Measurements from ENCODE around the gene SCAP.

The SCAP gene

GRCh38 chr3:47406762-47407149 lies 69.0 kb downstream of the SCAP start:
- in situ Hi-C loops (cut with HindIII; ENCODE audit: low pct_ligation_motif_present, low sequenced_read_pairs) = no loop called here
- no peaks in the 10 kb centered on the region for H3K27me3 ChIP-seq (replicated peaks)
- H3K36me3 ChIP-seq (replicated peaks) = peaks cover 51% of the 10 kb centered on the region
- no peak overlapping the region for H3K4me3 ChIP-seq (ENCODE audit: low read depth, low read length)
- H3K27ac ChIP-seq = no peak overlapping the region
- DNase-seq = no peak
- no peak for TF ChIP-seq CTCF (IDR thresholded peaks at IDR 0.05; ENCODE audit: low read depth, low read length, missing control alignments)

DNA sequence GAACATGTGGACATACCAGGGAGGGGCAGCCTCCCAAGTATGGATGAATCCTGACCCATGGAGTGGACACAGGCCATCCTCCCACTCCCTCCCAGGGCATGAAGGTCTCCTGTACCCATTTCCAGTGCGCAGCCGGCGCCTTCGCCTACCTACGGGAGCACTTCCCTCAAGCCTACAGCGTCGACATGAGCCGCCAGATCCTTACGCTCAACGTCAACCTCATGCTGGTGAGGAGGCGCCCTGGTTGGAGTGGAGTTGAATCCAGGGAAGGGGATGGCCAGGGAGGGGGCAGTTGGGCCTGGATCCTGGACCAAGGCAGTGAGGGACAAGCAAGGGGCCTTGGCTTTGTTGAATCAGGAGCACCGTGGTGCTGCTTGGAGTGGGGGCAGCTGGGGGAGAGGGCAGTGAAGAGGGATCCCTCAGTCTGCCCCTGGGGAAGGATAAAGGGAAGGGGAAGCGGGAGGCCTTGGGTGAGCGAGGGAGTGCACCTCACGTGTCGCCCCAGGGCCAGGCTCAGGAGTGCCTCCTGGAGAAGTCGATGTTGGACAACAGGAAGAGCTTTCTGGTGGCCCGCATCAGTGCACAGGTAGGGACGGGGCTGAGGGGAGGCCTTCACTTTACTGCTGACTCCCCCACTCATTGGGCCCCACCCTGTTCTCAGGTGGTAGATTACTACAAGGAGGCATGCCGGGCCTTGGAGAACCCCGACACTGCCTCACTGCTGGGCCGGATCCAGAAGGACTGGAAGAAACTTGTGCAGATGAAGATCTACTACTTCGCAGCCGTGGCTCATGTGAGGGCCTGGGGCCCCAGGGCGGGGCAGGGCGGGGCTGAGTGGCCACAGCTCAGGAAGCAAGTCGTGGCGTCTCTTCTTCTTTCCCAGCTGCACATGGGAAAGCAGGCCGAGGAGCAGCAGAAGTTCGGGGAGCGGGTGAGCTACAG lies 69.7 kb downstream of the SCAP start:
- H3K27me3 ChIP-seq (replicated peaks) = no peaks in the 10 kb centered on the region
- peaks cover 44% of the 10 kb centered on the region for H3K36me3 ChIP-seq (replicated peaks)
- no peak overlapping the region for H3K27ac ChIP-seq
- TF ChIP-seq CTCF (IDR thresholded peaks at IDR 0.05; ENCODE audit: low read depth, low read length, missing control alignments) = no peak
- H3K4me3 ChIP-seq (ENCODE audit: low read depth, low read length) = no peak overlapping the region
- DNase-seq = no peak
- in situ Hi-C loops (cut with HindIII; ENCODE audit: low pct_ligation_motif_present, low sequenced_read_pairs) = no loop called here

GRCh38 chr3:47404955-47405790 lies 70.6 kb downstream of the SCAP start:
- TF ChIP-seq CTCF (IDR thresholded peaks at IDR 0.05; ENCODE audit: low read depth, low read length, missing control alignments) = no peak
- no peaks in the 10 kb centered on the region for H3K27me3 ChIP-seq (replicated peaks)
- no peak for DNase-seq
- in situ Hi-C loops (cut with HindIII; ENCODE audit: low pct_ligation_motif_present, low sequenced_read_pairs) = no loop called here
- no peak overlapping the region for H3K27ac ChIP-seq
- no peak overlapping the region for H3K4me3 ChIP-seq (ENCODE audit: low read depth, low read length)
- H3K36me3 ChIP-seq (replicated peaks) = peaks cover 41% of the 10 kb centered on the region

- Histone ChIP-seq H3K4me3 (ENCODE audit: low read depth, low read length) (no peak overlapping the region), H3K27me3 (replicated peaks) (no peaks in the 10 kb centered on the region), H3K36me3 (replicated peaks) (peaks cover 34% of the 10 kb centered on the region), H3K27ac (no peak overlapping the region)
- in situ Hi-C loops (cut with HindIII; ENCODE audit: low pct_ligation_motif_present, low sequenced_read_pairs) = no loop called here
- no peak for DNase-seq
- TF ChIP-seq CTCF (IDR thresholded peaks at IDR 0.05; ENCODE audit: low read depth, low read length, missing control alignments) = no peak
Measured at GRCh38 chr3:47404431-47404876, 71.3 kb downstream of the SCAP start.

DNA sequence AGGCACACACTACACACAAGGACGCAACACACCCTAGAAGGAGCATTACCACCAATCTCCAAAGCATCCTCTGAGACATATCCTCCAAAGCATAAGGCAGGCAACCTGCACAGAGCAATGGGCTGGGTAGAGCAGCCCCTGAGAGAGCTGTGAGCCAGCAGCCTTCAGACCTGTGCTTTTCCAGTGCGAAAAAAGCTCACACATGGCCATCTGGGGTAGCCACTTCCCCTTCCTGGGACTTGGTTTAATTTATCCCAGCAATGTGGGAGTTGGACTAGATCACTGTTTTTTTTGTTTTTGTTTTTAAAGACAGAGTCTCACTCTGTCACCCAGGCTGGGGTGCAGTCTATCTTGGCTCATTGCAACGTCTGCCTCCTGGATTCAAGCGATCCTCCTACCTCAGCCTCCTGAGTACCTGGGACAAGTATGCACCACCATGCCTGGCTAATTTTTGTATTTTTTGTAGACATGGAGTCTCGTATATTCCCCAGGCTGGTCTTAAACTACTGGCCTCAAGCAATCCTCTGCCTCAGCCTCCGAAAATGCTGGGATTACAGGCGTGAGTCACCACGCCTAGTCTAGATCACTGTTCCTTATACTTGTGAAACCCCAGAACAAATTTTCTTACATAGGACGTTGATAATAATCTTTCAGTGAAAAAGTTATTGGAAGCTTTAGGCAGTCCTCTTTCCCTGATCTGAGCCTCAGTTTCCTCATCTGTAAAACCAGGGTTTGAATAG lies 76.0 kb downstream of the SCAP start:
- H3K27ac ChIP-seq = no peak overlapping the region
- H3K27me3 ChIP-seq (replicated peaks) = no peaks in the 10 kb centered on the region
- peaks cover 16% of the 10 kb centered on the region for H3K36me3 ChIP-seq (replicated peaks)
- peak; percentile 14 for DNase-seq
- H3K4me3 ChIP-seq (ENCODE audit: low read depth, low read length) = no peak overlapping the region
- in situ Hi-C loops (cut with HindIII; ENCODE audit: low pct_ligation_motif_present, low sequenced_read_pairs) = no loop called here
- TF ChIP-seq CTCF (IDR thresholded peaks at IDR 0.05; ENCODE audit: low read depth, low read length, missing control alignments) = no peak

Measured in brain microvascular endothelial cell (primary cell).